ENCODE data around the gene MYO16.

GRCh38 chr13:108785844-108786243, 156.4 kb downstream of the MYO16 start:
- TF ChIP-seq TAF1 (IDR thresholded peaks at IDR 0.05; ENCODE audit: low read depth, low read length): no peak
- no peak for TF ChIP-seq POLR2A (IDR thresholded peaks at IDR 0.05; ENCODE audit: low read depth, low read length)
- no peak for TF ChIP-seq POLR2AphosphoS5 (IDR thresholded peaks at IDR 0.05; ENCODE audit: low read depth, low read length)
- TF ChIP-seq PAX5 (IDR thresholded peaks at IDR 0.05; ENCODE audit: insufficient read depth, low read length, severe bottlenecking): no peak
- TF ChIP-seq SPI1 (IDR thresholded peaks at IDR 0.05; ENCODE audit: low read depth, low read length): no peak

Measured in GM12891 (cell line).